Stimulated activated memory B cell treated with anti-CD40 and anti-IgM and Interleukin-4, amounts not matched to agents 10 μg/mL and 1 μg/mL and 100 μg/mL, for 72 hours (primary cell): ENCODE measurements around the gene ARFGAP1.
A peak's percentile ranks its signal among the peaks of the same experiment; 100 is the strongest.
"Not testable (repeated sequence)": the region's sequence is repeated elsewhere in the genome, so short reads cannot be mapped to it uniquely, and the experiment has no call there.

Experiments used
- ATAC-seq: fragments of 150-1000 bp; cut with Tn5 transposase; 2 replicates; pipeline ENCODE4 v1.10.0; 2021
- H3K27ac Mint-ChIP-seq: one replicate; pipeline ENCODE4 v1.8.0; 2022; ENCODE audit warnings: mild to moderate bottlenecking, mixed read lengths
- H3K27me3 Mint-ChIP-seq: one replicate; pipeline ENCODE4 v1.8.0; 2022; ENCODE audit warnings: mixed read lengths
- H3K36me3 Mint-ChIP-seq: one replicate; pipeline ENCODE4 v1.8.0; 2022; ENCODE audit warnings: mixed read lengths
- H3K4me1 Mint-ChIP-seq: one replicate; pipeline ENCODE4 v1.8.0; 2022; ENCODE audit warnings: mixed read lengths
- H3K4me3 Mint-ChIP-seq: one replicate; pipeline ENCODE4 v1.8.0; 2022; ENCODE audit warnings: mild to moderate bottlenecking, moderate library complexity, mixed read lengths
- H3K9me3 Mint-ChIP-seq: one replicate; pipeline ENCODE4 v1.8.0; 2022; ENCODE audit warnings: mixed read lengths

The ARFGAP1 gene

GRCh38 chr20:63327231-63327745, 54.7 kb downstream of the ARFGAP1 start:
- peak; percentile 10 for ATAC-seq
- Mint-ChIP-seq H3K4me3 (no peak overlapping the region), H3K4me1 (no peaks in the 10 kb centered on the region), H3K9me3 (peaks cover 8% of the 10 kb centered on the region), H3K36me3 (peaks cover 8% of the 10 kb centered on the region), H3K27ac (peak overlapping the region; percentile 46), H3K27me3 (peaks cover 27% of the 10 kb centered on the region)

DNA sequence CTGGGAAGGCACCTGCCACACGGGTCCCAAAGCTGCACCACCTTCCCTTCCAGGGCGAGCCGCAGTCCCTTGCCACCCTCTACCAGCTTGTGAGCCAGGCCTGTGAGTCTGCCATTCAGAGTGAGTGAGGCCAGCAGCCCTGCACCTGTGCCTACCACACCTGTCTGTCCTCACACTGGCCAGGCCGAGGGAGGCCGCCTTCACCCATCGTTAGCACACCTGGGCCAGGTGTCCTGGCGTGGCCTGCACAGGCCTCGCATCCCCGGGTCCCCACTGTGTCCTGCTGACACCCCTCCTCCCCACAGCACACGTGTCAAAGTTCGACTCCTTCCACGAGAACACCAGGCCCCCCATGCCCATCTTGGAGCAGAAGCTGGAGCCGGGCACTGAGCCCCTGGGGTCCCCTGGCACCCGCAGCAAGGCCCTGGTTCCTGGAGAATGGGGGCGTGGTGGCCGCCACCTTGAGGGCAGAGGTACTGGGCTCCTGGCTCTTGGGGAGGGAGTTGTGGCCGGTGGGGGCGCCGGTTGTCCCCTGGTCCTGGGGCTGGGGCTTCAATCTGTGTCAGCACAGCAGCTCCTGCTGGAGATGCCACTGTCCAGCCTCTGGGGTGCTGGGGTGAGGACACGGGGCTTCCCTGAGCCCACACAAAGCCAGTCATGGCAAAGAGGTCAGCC, 55.5 kb downstream of the ARFGAP1 start:
- Mint-ChIP-seq H3K36me3 (peaks cover 8% of the 10 kb centered on the region), H3K9me3 (peaks cover 8% of the 10 kb centered on the region), H3K4me1 (no peaks in the 10 kb centered on the region), H3K27ac (no peak overlapping the region), H3K27me3 (peaks cover 25% of the 10 kb centered on the region), H3K4me3 (no peak overlapping the region)
- no peak for ATAC-seq

GRCh38 chr20:63328718-63329275, 56.2 kb downstream of the ARFGAP1 start:
- Mint-ChIP-seq H3K27ac (no peak overlapping the region), H3K4me3 (no peak overlapping the region), H3K4me1 (no peaks in the 10 kb centered on the region), H3K9me3 (peaks cover 12% of the 10 kb centered on the region), H3K36me3 (peaks cover 8% of the 10 kb centered on the region), H3K27me3 (peaks cover 26% of the 10 kb centered on the region)
- no peak for ATAC-seq

- Mint-ChIP-seq H3K27ac (no peak overlapping the region), H3K4me3 (no peak overlapping the region), H3K9me3 (peaks cover 12% of the 10 kb centered on the region), H3K4me1 (no peaks in the 10 kb centered on the region), H3K36me3 (peaks cover 8% of the 10 kb centered on the region), H3K27me3 (peaks cover 27% of the 10 kb centered on the region)
- ATAC-seq, result no peak
Measured at GRCh38 chr20:63329331-63330083, 56.9 kb downstream of the ARFGAP1 start.

DNA sequence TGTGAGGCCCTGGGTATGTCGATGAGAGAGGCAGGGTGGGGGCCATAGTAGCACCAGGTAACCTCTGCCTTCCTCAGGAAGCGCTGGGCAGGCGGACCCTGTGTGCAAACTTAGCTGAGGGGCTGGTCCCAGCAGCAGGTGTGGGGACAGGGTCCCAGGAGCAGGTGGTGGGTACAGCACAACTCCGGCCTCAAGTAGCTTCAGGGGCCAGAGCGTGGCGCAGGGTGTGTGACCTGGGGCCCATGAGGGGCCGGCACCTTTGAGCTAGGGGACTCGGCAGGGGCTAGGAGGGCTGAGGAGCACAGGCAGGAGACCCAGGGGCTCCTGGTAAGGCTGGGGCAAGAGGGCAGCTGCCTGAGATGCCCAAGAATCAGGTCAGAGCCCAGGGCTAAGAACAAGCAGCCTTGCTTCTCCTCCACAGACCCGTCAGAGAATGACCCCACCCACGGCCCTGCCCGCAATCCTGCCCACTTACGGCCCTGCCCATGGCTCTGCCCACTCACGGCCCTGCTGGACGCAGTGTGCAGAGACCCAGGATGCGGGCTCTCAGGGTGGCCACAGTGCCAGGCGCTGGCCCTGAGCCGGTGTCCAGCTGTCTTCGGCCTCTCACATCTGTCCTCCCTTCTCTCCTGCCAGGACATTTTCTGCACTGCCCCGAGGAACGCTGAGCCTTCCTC, 57.6 kb downstream of the ARFGAP1 start:
- no peaks in the 10 kb centered on the region for H3K4me1 Mint-ChIP-seq
- H3K9me3 Mint-ChIP-seq, result peaks cover 12% of the 10 kb centered on the region
- no peak overlapping the region for H3K4me3 Mint-ChIP-seq
- no peak overlapping the region for H3K27ac Mint-ChIP-seq
- ATAC-seq, result no peak
- peaks cover 28% of the 10 kb centered on the region for H3K27me3 Mint-ChIP-seq
- peaks cover 8% of the 10 kb centered on the region for H3K36me3 Mint-ChIP-seq

- no peak for ATAC-seq
Measured at GRCh38 chr20:63330940-63331339, 58.3 kb downstream of the ARFGAP1 start.

DNA sequence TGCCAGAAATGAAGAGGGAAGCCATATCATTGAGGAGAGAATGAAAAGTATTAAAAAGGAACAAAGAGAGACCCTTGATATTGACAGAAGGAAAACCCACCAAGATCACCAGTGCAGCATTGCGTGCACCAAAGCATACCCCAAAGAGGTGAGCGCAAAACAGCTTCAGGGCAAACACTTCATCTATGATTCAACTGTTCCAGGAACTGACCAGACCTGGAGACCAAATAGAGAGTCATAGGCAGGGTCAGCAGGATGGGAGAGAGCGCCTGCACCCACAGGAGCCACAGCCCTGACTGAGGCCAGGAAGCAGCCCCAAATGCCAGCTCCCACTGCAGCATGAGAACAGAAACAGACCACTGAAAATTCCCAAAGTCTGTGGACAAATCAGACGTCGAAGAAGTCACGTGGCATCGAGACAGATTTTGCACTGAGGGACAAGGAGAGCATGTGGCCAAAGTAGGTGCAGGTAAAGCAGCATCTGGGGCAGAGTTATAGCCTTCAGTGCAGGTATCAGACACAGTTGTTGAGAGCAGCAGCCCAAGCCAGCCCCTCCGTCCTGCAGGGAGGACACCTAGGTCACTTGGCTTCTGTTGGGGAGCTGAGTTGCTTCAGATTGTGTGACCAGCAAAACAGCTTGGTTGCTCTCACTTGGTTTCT, 59.3 kb downstream of the ARFGAP1 start:
- H3K27ac Mint-ChIP-seq, result no peak overlapping the region
- H3K9me3 Mint-ChIP-seq, result peaks cover 12% of the 10 kb centered on the region

More at GRCh38 chr20:63330940-63331339, 58.3 kb downstream of the ARFGAP1 start:
- Mint-ChIP-seq H3K27ac (no peak overlapping the region), H3K36me3 (peaks cover 8% of the 10 kb centered on the region), H3K9me3 (peaks cover 12% of the 10 kb centered on the region), H3K4me1 (no peaks in the 10 kb centered on the region), H3K4me3 (no peak overlapping the region), H3K27me3 (peaks cover 35% of the 10 kb centered on the region)

GRCh38 chr20:63332488-63333240, 60.1 kb downstream of the ARFGAP1 start:
- ATAC-seq, result no peak
- Mint-ChIP-seq H3K4me3 (no peak overlapping the region), H3K27me3 (peaks cover 38% of the 10 kb centered on the region), H3K9me3 (peaks cover 12% of the 10 kb centered on the region), H3K4me1 (no peaks in the 10 kb centered on the region), H3K36me3 (peaks cover 8% of the 10 kb centered on the region), H3K27ac (no peak overlapping the region)

More for the DNA sequence above, 59.3 kb downstream of the ARFGAP1 start:
- no peak overlapping the region for H3K4me3 Mint-ChIP-seq
- no peaks in the 10 kb centered on the region for H3K4me1 Mint-ChIP-seq
- H3K36me3 Mint-ChIP-seq, result peaks cover 8% of the 10 kb centered on the region
- H3K27me3 Mint-ChIP-seq, result peaks cover 38% of the 10 kb centered on the region
- no peak for ATAC-seq

GRCh38 chr20:63333241-63333836, 60.7 kb downstream of the ARFGAP1 start:
- no peak for ATAC-seq
- no peak overlapping the region for H3K27ac Mint-ChIP-seq
- H3K9me3 Mint-ChIP-seq, result peaks cover 12% of the 10 kb centered on the region
- H3K36me3 Mint-ChIP-seq, result peaks cover 8% of the 10 kb centered on the region
- H3K4me3 Mint-ChIP-seq, result no peak overlapping the region
- H3K4me1 Mint-ChIP-seq, result no peaks in the 10 kb centered on the region
- peaks cover 38% of the 10 kb centered on the region for H3K27me3 Mint-ChIP-seq

- H3K9me3 Mint-ChIP-seq, result peaks cover 12% of the 10 kb centered on the region
- peaks cover 8% of the 10 kb centered on the region for H3K36me3 Mint-ChIP-seq
- peaks cover 36% of the 10 kb centered on the region for H3K27me3 Mint-ChIP-seq
- H3K27ac Mint-ChIP-seq, result no peak overlapping the region
- no peak for ATAC-seq
- no peaks in the 10 kb centered on the region for H3K4me1 Mint-ChIP-seq
- no peak overlapping the region for H3K4me3 Mint-ChIP-seq
Measured at GRCh38 chr20:63334356-63334755, 61.7 kb downstream of the ARFGAP1 start.

GRCh38 chr20:63335060-63335459, 62.4 kb downstream of the ARFGAP1 start:
- not testable (repeated sequence) for H3K27ac Mint-ChIP-seq, ATAC-seq, H3K4me1 Mint-ChIP-seq, H3K36me3 Mint-ChIP-seq, H3K4me3 Mint-ChIP-seq
- Mint-ChIP-seq H3K27me3 (peaks cover 30% of the 10 kb centered on the region), H3K9me3 (peaks cover 12% of the 10 kb centered on the region)

GRCh38 chr20:63335711-63336110, 63.1 kb downstream of the ARFGAP1 start:
- no peak overlapping the region for H3K27ac Mint-ChIP-seq
- no peak overlapping the region for H3K4me3 Mint-ChIP-seq
- H3K27me3 Mint-ChIP-seq, result peaks cover 30% of the 10 kb centered on the region
- H3K9me3 Mint-ChIP-seq, result peaks cover 12% of the 10 kb centered on the region
- H3K4me1 Mint-ChIP-seq, result no peaks in the 10 kb centered on the region
- no peak for ATAC-seq
- peaks cover 8% of the 10 kb centered on the region for H3K36me3 Mint-ChIP-seq

DNA sequence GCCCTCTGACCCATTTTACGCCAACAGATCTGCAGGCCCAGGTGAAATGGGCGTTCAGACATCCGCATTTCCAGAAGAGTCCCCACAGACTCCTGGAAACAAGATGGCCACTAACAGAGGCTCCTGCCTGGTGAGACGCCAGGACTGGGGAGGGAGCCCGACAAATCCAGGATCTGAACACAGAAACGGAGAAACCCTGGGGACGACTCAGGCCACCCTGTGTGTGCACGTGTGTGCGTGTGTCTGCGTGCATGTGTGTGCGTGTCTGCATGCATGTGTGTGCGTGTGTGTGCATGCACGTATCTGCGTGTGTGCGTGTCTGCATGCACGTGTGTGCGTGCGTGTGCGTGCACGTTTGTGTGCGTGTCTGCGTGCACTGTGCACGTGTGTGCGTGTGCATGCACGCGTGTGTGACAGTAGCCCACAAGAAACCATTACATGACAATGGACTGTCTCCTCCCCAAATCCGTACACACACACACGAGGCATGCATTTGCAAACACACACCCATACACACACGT, 63.7 kb downstream of the ARFGAP1 start:
- Mint-ChIP-seq H3K4me3 (no peak overlapping the region), H3K27me3 (peaks cover 36% of the 10 kb centered on the region), H3K4me1 (no peaks in the 10 kb centered on the region), H3K36me3 (peaks cover 8% of the 10 kb centered on the region), H3K9me3 (peaks cover 12% of the 10 kb centered on the region), H3K27ac (no peak overlapping the region)
- no peak for ATAC-seq
